Measurements from ENCODE around the gene AHI1. TPM values are rescaled to one million over a fixed set of nuclear protein-coding genes. Genes with fewer than 3 reads are reported as not detected.

The AHI1 gene
- total and polyA plus RNA-seq, 5 experiments from 2014 or later, result 2.3 to 16.1 (median 4.9) TPM

DNA sequence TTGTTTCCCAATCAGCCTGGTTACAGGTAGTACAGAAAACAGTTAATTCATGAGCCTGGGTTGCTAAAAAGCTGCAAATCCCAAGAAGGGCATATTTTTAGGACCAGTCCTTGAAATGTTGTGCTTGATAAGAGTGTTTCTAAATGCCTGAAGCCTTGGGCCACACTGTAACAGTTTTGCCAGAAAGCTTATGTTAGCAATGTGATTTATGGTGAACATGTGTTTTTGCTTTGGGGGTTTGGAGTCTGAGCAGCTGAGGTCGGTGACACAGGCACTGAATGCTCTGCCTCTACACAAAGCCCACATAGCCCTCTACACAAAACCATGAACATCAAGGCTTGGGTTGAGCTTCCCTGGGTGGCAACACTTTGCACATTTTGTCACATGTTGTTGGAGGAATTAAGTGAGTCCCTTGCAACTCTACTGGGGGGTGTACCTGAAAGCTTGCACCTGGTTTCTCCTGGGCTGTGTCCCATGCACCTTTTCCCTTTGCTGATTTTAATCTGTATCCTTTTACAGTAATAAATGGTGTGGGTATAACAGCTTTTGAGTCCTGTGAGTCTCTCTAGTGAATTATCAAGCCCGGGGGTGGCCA lies 22.2 kb downstream of the AHI1 start:
- DNase-seq (no peak), ATAC-seq (no peak)
- POLR2A ChIA-PET, result no interaction called here
- H3K36me3 Mint-ChIP-seq, result peaks cover 12 to 31% (median 19%) of the 10 kb centered on the region in 3 donors
- peaks cover 0 to 3% (median 0%) of the 10 kb centered on the region in 4 donors for H3K4me1 Mint-ChIP-seq
- no peak overlapping the region for H3K27ac Mint-ChIP-seq
- H3K9me3 Mint-ChIP-seq, result peaks cover 3 to 21% (median 18%) of the 10 kb centered on the region in 9 donors
- peaks cover 0 to 4% (median 0%) of the 10 kb centered on the region in 5 donors for H3K27me3 Mint-ChIP-seq
- H3K4me3 Mint-ChIP-seq, result no peak overlapping the region

DNA sequence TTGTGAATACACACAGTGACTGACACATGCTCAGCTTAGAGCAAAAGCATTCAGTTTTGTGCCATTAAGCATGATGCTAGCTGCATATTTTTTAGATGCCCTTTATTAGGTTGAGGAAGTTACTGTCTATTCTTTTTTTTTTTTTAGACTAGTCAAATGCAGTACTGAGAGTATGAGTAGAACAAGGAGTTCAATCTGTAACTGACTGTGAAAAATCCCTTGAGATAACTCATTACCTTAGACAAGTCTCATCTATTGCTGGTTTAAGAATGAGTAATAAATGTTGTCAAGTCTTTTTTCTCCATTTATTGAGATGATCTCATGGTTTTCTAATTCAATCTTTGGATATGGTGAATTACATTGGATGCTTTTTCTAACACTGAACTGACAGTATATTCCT lies 23.2 kb downstream of the AHI1 start:
- H3K27me3 Mint-ChIP-seq, result peaks cover 0 to 4% (median 0%) of the 10 kb centered on the region in 5 donors
- peaks cover 3 to 15% (median 10%) of the 10 kb centered on the region in 9 donors for H3K9me3 Mint-ChIP-seq
- ATAC-seq (no peak), DNase-seq (no peak)
- H3K27ac Mint-ChIP-seq, result no peak overlapping the region
- no peak overlapping the region for H3K4me3 Mint-ChIP-seq
- peaks cover 8 to 27% (median 14%) of the 10 kb centered on the region in 3 donors for H3K36me3 Mint-ChIP-seq
- POLR2A ChIA-PET, result no interaction called here
- H3K4me1 Mint-ChIP-seq, result peaks cover 0 to 3% (median 0%) of the 10 kb centered on the region in 4 donors

GRCh38 chr6:135465903-135466302 lies 31.6 kb downstream of the AHI1 start:
- H3K36me3 Mint-ChIP-seq, result peaks cover 3 to 21% (median 14%) of the 10 kb centered on the region in 3 donors
- no peaks in the 10 kb centered on the region for H3K9me3 Mint-ChIP-seq
- ATAC-seq (no peak), DNase-seq (no peak)
- POLR2A ChIA-PET, result no interaction called here
- H3K4me3 Mint-ChIP-seq, result no peak overlapping the region
- H3K27ac Mint-ChIP-seq, result no peak overlapping the region
- H3K27me3 Mint-ChIP-seq, result no peaks in the 10 kb centered on the region
- H3K4me1 Mint-ChIP-seq, result peaks cover 0 to 8% (median 2%) of the 10 kb centered on the region in 4 donors

GRCh38 chr6:135465307-135465706 lies 32.2 kb downstream of the AHI1 start:
- no peaks in the 10 kb centered on the region for H3K9me3 Mint-ChIP-seq
- H3K4me3 Mint-ChIP-seq, result no peak overlapping the region
- POLR2A ChIA-PET, result no interaction called here
- peaks cover under 1 to 21% (median 16%) of the 10 kb centered on the region in 3 donors for H3K36me3 Mint-ChIP-seq
- H3K27me3 Mint-ChIP-seq, result no peaks in the 10 kb centered on the region
- ATAC-seq, result no peak
- peaks cover 0 to 8% (median 2%) of the 10 kb centered on the region in 4 donors for H3K4me1 Mint-ChIP-seq
- DNase-seq, result no peak
- H3K27ac Mint-ChIP-seq, result no peak overlapping the region

- DNase-seq, result no peak
- peaks cover 0 to 16% (median 16%) of the 10 kb centered on the region in 3 donors for H3K36me3 Mint-ChIP-seq
- H3K4me1 Mint-ChIP-seq, result peaks cover 0 to 8% (median 2%) of the 10 kb centered on the region in 4 donors
- POLR2A ChIA-PET, result no interaction called here
- no peaks in the 10 kb centered on the region for H3K9me3 Mint-ChIP-seq
- H3K4me3 Mint-ChIP-seq, result no peak overlapping the region
- no peaks in the 10 kb centered on the region for H3K27me3 Mint-ChIP-seq
- no peak overlapping the region for H3K27ac Mint-ChIP-seq
- ATAC-seq, result no peak
Measured at GRCh38 chr6:135464634-135465033, 32.9 kb downstream of the AHI1 start.

GRCh38 chr6:135461208-135461607 lies 36.3 kb downstream of the AHI1 start:
- POLR2A ChIA-PET, result no interaction called here
- Mint-ChIP-seq H3K4me3 (no peak overlapping the region), H3K27me3 (no peaks in the 10 kb centered on the region), H3K9me3 (no peaks in the 10 kb centered on the region), H3K27ac (no peak overlapping the region), H3K36me3 (peaks cover 0 to 21% (median 15%) of the 10 kb centered on the region in 3 donors), H3K4me1 (peaks cover 0 to 8% (median 0%) of the 10 kb centered on the region in 4 donors)
- ATAC-seq (no peak), DNase-seq (no peak)

- POLR2A ChIA-PET, result no interaction called here
- Mint-ChIP-seq H3K36me3 (peaks cover 0 to 16% (median 8%) of the 10 kb centered on the region in 3 donors), H3K27ac (peak overlapping the region in 2 of 10 donors; percentile 4 to 14), H3K9me3 (no peaks in the 10 kb centered on the region), H3K27me3 (no peaks in the 10 kb centered on the region), H3K4me3 (no peak overlapping the region), H3K4me1 (no peaks in the 10 kb centered on the region)
- ATAC-seq (no peak), DNase-seq (no peak)
Measured at GRCh38 chr6:135458051-135458450, 39.5 kb downstream of the AHI1 start.

DNA sequence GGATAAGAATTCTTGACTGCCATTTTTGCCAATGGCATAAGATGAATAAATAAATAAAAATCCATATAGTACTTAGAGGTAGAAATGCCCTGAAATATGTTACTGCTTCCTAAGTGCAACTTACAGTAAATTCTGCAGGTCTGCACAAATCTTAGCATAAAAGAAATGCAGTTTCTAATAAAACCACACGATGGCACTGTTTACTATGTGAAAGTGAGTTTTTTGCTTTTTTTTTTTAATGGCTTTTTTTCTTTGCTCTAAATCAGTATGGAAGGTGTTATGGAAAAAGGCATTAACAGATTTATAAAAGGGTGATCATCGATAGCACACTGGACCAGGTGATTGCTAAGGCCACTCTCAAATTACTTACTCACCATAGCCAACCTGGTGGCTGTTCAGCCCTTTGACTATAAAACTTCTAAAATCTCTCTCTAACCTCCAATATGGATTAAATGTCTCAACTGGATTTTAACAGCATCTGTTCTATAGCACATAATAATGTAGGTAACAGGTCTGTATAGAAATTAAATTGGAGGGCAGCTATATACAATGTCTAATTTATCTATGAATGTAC lies 45.8 kb downstream of the AHI1 start:
- Mint-ChIP-seq H3K4me1 (peaks cover 0 to 5% (median 0%) of the 10 kb centered on the region in 4 donors), H3K9me3 (no peaks in the 10 kb centered on the region), H3K27me3 (no peaks in the 10 kb centered on the region), H3K27ac (no peak overlapping the region), H3K36me3 (peaks cover 0 to 12% (median 2%) of the 10 kb centered on the region in 3 donors), H3K4me3 (no peak overlapping the region)
- POLR2A ChIA-PET, result no interaction called here
- ATAC-seq, result peak in 1 of 2 donors; percentile 32
- peak in 3 of 10 donors; percentile 45 to 55 (median 50) for DNase-seq

GRCh38 chr6:135449246-135449645 lies 48.3 kb downstream of the AHI1 start:
- H3K9me3 Mint-ChIP-seq, result no peaks in the 10 kb centered on the region
- no peaks in the 10 kb centered on the region for H3K27me3 Mint-ChIP-seq
- no peak for ATAC-seq

GRCh38 chr6:135440087-135440792 lies 57.3 kb downstream of the AHI1 start:
- DNase-seq, result peak in 2 of 10 donors; percentile 15 to 26
- Mint-ChIP-seq H3K9me3 (no peaks in the 10 kb centered on the region), H3K27me3 (no peaks in the 10 kb centered on the region), H3K4me1 (peaks cover 3 to 19% (median 18%) of the 10 kb centered on the region in 4 donors), H3K36me3 (peaks cover 0 to 3% (median 0%) of the 10 kb centered on the region in 3 donors), H3K4me3 (peak overlapping the region; percentile 0 to 71 (median 49)), H3K27ac (peak overlapping the region in 9 of 10 donors; percentile 8 to 75 (median 57))
- ATAC-seq, result peak; percentile 61 to 70
- POLR2A ChIA-PET, result no interaction called here

More at GRCh38 chr6:135449246-135449645, 48.3 kb downstream of the AHI1 start:
- no peak for DNase-seq
- POLR2A ChIA-PET, result no interaction called here
- no peak overlapping the region for H3K27ac Mint-ChIP-seq
- peaks cover 0 to 5% (median 0%) of the 10 kb centered on the region in 4 donors for H3K4me1 Mint-ChIP-seq
- peaks cover 0 to 15% (median 0%) of the 10 kb centered on the region in 3 donors for H3K36me3 Mint-ChIP-seq
- H3K4me3 Mint-ChIP-seq, result no peak overlapping the region

- peaks cover 0 to 6% (median 0%) of the 10 kb centered on the region in 3 donors for H3K36me3 Mint-ChIP-seq
- H3K4me3 Mint-ChIP-seq, result peak overlapping the region in 4 of 10 donors; percentile 3 to 59 (median 14)
- no peaks in the 10 kb centered on the region for H3K27me3 Mint-ChIP-seq
- H3K27ac Mint-ChIP-seq, result peak overlapping the region in 2 of 10 donors; percentile 18 to 80
- peaks cover 0 to 3% (median 0%) of the 10 kb centered on the region in 9 donors for H3K9me3 Mint-ChIP-seq
- POLR2A ChIA-PET, result no interaction called here
- peaks cover 3 to 19% (median 18%) of the 10 kb centered on the region in 4 donors for H3K4me1 Mint-ChIP-seq
- DNase-seq (no peak), ATAC-seq (no peak)
Measured at GRCh38 chr6:135439549-135439948, 58.0 kb downstream of the AHI1 start.

DNA sequence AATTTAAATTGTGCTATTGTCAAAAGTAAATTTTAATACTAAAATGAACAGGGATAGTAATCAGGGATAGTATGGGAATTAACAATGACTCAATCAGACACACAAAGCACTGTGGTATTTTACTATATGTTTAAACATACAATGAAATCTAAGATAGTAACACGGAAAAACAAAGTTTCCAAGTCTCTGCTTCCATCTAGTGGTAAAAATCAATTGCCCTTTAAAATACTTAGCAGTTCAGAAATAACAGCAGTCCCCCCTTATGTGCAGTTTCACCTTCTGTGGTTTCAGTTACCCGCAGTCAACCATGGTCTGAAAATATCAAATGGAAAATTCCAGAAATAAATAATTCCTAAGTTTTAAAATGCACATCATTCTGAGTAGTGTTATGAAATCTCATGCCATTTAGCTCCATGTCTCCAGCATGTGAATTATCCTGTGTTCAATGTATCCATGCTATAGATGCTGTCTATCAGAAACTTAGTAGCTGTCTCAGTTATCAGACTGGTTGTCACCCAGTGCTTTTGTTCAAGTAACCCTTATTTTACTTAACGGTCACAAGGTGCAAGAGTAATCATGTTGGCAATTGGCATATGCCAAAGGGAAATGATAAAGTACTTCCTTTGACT lies 58.5 kb downstream of the AHI1 start:
- POLR2A ChIA-PET, result no interaction called here
- no peaks in the 10 kb centered on the region for H3K27me3 Mint-ChIP-seq
- H3K9me3 Mint-ChIP-seq, result peaks cover 0 to 4% (median 0%) of the 10 kb centered on the region in 9 donors
- ATAC-seq, result peak; percentile 41 to 55
- H3K36me3 Mint-ChIP-seq, result peaks cover 0 to 7% (median 0%) of the 10 kb centered on the region in 3 donors
- DNase-seq, result peak in 4 of 10 donors; percentile 3 to 38 (median 24)
- H3K4me3 Mint-ChIP-seq, result peak overlapping the region in 3 of 10 donors; percentile 3 to 22 (median 5)
- H3K4me1 Mint-ChIP-seq, result peaks cover 3 to 19% (median 18%) of the 10 kb centered on the region in 4 donors
- peak overlapping the region in 3 of 10 donors; percentile 3 to 80 (median 18) for H3K27ac Mint-ChIP-seq

Data from naive thymus-derived CD8-positive, alpha-beta T cell (primary cell).